ENCODE results near the gene THRSP. TPM values are rescaled to one million over a fixed set of nuclear protein-coding genes. Genes with fewer than 3 reads are reported as not detected.
"Not testable (repeated sequence)": the region's sequence is repeated elsewhere in the genome, so short reads cannot be mapped to it uniquely, and the experiment has no call there.

The THRSP gene
- not detected in 2 replicates for total RNA-seq

DNA sequence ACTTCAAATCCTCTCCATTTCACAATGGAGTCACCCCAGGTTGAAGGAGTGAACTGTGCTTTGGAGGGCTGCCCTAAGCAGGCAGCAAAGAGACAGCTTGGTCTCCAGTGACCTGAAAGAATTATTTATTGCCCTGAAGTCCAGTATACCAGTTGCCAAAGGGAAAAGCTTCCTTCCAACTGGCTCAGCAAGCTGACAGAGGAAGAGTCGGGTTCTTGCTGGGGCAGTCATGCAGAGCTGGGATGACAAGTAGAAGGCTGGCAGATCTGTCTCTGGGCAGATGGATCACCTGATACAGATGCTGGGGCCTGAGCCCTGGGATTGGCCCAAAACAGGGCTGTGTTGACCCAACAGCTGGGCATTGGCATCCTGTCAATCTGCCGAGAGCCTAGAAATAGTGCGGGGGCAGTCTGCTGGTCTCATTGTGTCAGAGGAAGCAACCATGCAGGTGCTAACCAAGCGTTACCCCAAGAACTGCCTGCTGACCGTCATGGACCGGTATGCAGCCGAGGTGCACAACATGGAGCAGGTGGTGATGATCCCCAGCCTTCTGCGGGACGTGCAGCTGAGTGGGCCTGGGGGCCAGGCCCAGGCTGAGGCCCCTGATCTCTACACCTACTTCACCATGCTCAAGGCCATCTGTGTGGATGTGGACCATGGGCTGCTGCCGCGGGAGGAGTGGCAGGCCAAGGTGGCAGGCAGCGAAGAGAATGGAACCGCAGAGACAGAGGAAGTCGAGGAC, at the start of gene THRSP:
Gene THRSP, plus strand, starts transcription at position 422 of the 742 bp plus-strand sequence. Its CDS starts 21 bp downstream, at position 443.
- H3K4me3 ChIP-seq (ENCODE audit: low read depth, low read length) = no peak within 1 kb of the TSS
- no peak for DNase-seq (ENCODE audit: low read depth)
- no peaks in the 10 kb centered on the region for H3K36me3 ChIP-seq (ENCODE audit: control insufficient read depth, insufficient read depth, low read length)
- H3K27me3 ChIP-seq (ENCODE audit: control insufficient read depth, insufficient read depth, low read length) = no peaks in the 10 kb centered on the region
- TF ChIP-seq CTCF (IDR thresholded peaks at IDR 0.05; ENCODE audit: insufficient read depth, low read length, poor library complexity, severe bottlenecking) = no peak

DNA sequence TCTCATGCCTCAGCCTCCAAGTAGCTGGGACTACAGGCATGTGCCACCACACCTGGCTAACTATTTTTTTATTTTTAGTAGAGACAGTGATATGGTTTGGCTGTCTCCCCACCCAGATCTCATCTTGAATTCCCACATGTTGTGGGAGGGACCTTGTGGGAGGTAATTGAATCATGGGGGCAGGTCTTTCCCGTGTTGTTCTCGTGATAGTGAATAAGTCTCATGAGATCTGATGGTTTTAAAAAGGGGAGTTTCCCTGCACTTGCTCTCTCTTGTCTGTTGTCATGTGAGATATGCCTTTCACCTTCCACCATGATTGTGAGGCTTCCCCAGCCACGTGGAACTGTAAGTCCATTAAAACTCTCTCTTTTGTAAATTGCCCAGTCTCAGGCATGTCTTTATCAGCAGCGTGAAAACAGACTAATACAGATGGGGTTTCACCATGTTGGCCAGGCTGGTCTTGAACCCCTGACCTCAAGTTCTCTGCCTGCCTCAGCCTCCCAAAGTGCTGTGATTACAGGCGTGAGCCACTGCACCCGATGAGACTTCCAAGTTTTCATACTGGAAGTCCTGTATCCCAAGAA, 48.6 kb upstream of the THRSP start:
- not testable (repeated sequence) for H3K36me3 ChIP-seq (ENCODE audit: control insufficient read depth, insufficient read depth, low read length); DNase-seq (ENCODE audit: low read depth); H3K4me3 ChIP-seq (ENCODE audit: low read depth, low read length); H3K27me3 ChIP-seq (ENCODE audit: control insufficient read depth, insufficient read depth, low read length)

DNA sequence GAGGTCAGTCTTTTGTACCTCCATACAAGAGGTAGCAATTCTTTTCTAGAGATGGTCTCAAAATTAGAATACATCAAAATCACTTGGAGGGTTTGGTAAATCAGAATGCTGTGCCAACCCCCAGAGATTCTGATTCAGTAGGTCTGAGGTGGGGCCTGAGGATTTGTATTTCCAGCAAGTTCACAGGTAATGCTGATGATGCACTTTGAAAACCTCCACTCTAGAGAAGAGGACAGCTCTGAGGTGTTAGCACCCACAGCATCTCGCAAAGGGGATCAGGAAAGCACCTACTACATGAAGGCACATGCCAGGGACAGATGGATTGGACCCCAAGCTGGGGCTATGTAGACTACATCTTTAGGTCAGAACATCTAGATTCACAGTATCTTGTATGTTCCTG, 47.8 kb upstream of the THRSP start:
- DNase-seq (ENCODE audit: low read depth) = no peak
- Histone ChIP-seq H3K36me3 (ENCODE audit: control insufficient read depth, insufficient read depth, low read length) (no peaks in the 10 kb centered on the region), H3K4me3 (ENCODE audit: low read depth, low read length) (no peak overlapping the region), H3K27me3 (ENCODE audit: control insufficient read depth, insufficient read depth, low read length) (no peaks in the 10 kb centered on the region)
- no peak for TF ChIP-seq CTCF (IDR thresholded peaks at IDR 0.05; ENCODE audit: insufficient read depth, low read length, poor library complexity, severe bottlenecking)

GRCh38 chr11:78019808-78020207, 43.9 kb upstream of the THRSP start:
- H3K36me3 ChIP-seq (ENCODE audit: control insufficient read depth, insufficient read depth, low read length) = no peaks in the 10 kb centered on the region
- H3K4me3 ChIP-seq (ENCODE audit: low read depth, low read length) = no peak overlapping the region
- TF ChIP-seq CTCF (IDR thresholded peaks at IDR 0.05; ENCODE audit: insufficient read depth, low read length, poor library complexity, severe bottlenecking) = no peak
- DNase-seq (ENCODE audit: low read depth) = peak; percentile 48
- no peaks in the 10 kb centered on the region for H3K27me3 ChIP-seq (ENCODE audit: control insufficient read depth, insufficient read depth, low read length)

GRCh38 chr11:78020246-78020645, 43.4 kb upstream of the THRSP start:
- TF ChIP-seq CTCF (IDR thresholded peaks at IDR 0.05; ENCODE audit: insufficient read depth, low read length, poor library complexity, severe bottlenecking) = no peak
- H3K4me3 ChIP-seq (ENCODE audit: low read depth, low read length) = no peak overlapping the region
- DNase-seq (ENCODE audit: low read depth) = no peak
- H3K27me3 ChIP-seq (ENCODE audit: control insufficient read depth, insufficient read depth, low read length) = no peaks in the 10 kb centered on the region
- H3K36me3 ChIP-seq (ENCODE audit: control insufficient read depth, insufficient read depth, low read length) = no peaks in the 10 kb centered on the region

DNA sequence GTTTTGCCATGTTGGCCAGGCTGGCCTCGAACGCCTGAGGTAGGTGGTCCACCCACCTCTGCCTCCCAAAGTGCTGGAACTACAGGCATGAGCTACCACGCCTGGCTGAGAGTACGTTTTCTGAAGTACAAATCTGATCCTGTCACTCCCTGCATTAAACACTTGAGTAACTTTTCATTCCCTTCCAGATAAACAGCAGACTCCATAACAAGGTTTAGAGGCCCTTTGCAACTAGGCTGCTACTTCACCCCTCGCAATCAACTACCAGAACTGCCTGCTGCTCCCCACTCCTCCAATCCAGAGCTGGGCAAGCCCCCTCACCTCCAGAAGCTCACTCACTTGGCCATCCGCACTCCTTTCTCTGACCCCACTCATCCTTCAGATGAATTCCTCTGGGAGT, 42.0 kb upstream of the THRSP start:
- no peak for TF ChIP-seq CTCF (IDR thresholded peaks at IDR 0.05; ENCODE audit: insufficient read depth, low read length, poor library complexity, severe bottlenecking)
- Histone ChIP-seq H3K4me3 (ENCODE audit: low read depth, low read length) (no peak overlapping the region), H3K36me3 (ENCODE audit: control insufficient read depth, insufficient read depth, low read length) (no peaks in the 10 kb centered on the region), H3K27me3 (ENCODE audit: control insufficient read depth, insufficient read depth, low read length) (no peaks in the 10 kb centered on the region)
- no peak for DNase-seq (ENCODE audit: low read depth)

Measured in kidney epithelial cell (primary cell).